OCI-LY7 (cell line): ENCODE results near the gene RNF115. TPM values are rescaled to one million over a fixed set of nuclear protein-coding genes. Genes with fewer than 3 reads are reported as not detected.

Experiments
- BruUV-seq: library from RNA; stranded (reverse); fragments of 400-500 nt; replicated peaks from 2 replicates; lab custom pipeline; 2021; lab: Mats Ljungman, UMichigan
- CTCF ChIA-PET: fragments of 300-600 bp; sonication (Branson Sonifier 250); formaldehyde crosslinking; loops from one replicate; lab custom pipeline; 2022; ENCODE audit warnings: antibody characterized with exemption; ENCODE audit not compliant: unreplicated experiment; lab: Charles Lee
- POLR2A ChIA-PET: fragments of 300-600 bp; sonication (Branson Sonifier 250); formaldehyde crosslinking; loops from one replicate; lab custom pipeline; 2022; ENCODE audit warnings: antibody characterized with exemption; lab: Charles Lee
- DNase-seq: peaks from one replicate; pipeline ENCODE4 v3.0.0-alpha.2; 2015; ENCODE audit warnings: low spot score
- H2AFZ ChIP-seq: fragments of 200-600 bp; sonication (generic), shearing (Covaris generic); 2 replicates; pipeline ENCODE4 v1.6.1; 2014; ENCODE audit warnings: mild to moderate bottlenecking, antibody characterized with exemption, low read length, moderate library complexity
- H3K27ac ChIP-seq: fragments of 200-600 bp; sonication (generic); 2 replicates; pipeline ENCODE4 v1.5.1; 2014; ENCODE audit warnings: mixed run types, low read depth, mild to moderate bottlenecking, moderate library complexity, low read length, inconsistent platforms; ENCODE audit not compliant: poor library complexity, severe bottlenecking
- H3K36me3 ChIP-seq: fragments of 200-600 bp; sonication (generic); 2 replicates; pipeline ENCODE4 v1.6.1; 2014; ENCODE audit warnings: mild to moderate bottlenecking, antibody characterized with exemption, low read length, moderate library complexity, mixed read lengths; ENCODE audit not compliant: insufficient read depth
- H3K4me1 ChIP-seq: fragments of 200-600 bp; sonication (generic); 2 replicates; pipeline ENCODE4 v1.5.1; 2014; ENCODE audit warnings: mild to moderate bottlenecking, low read length; ENCODE audit not compliant: insufficient read depth, poor library complexity, severe bottlenecking
- H3K4me2 ChIP-seq: fragments of 200-600 bp; sonication (generic); 2 replicates; pipeline ENCODE4 v1.6.1; 2014; ENCODE audit warnings: mild to moderate bottlenecking, low read length
- H3K4me3 ChIP-seq: fragments of 200-600 bp; sonication (generic); 2 replicates; pipeline ENCODE4 v1.5.1; 2014; ENCODE audit warnings: mild to moderate bottlenecking, low read depth, low read length; ENCODE audit not compliant: poor library complexity, severe bottlenecking
- H3K79me2 ChIP-seq: fragments of 200-600 bp; sonication (generic); 2 replicates; pipeline ENCODE4 v1.6.1; 2016; ENCODE audit warnings: low read depth, mild to moderate bottlenecking, low read length, moderate library complexity, mixed read lengths; ENCODE audit not compliant: insufficient read depth
- H3K9me2 ChIP-seq: fragments of 200-600 bp; sonication (generic); 2 replicates; pipeline ENCODE4 v1.6.1; 2016; ENCODE audit warnings: mild to moderate bottlenecking, low read length, mixed read lengths; ENCODE audit not compliant: insufficient read depth
- H3K9me3 ChIP-seq: fragments of 200-600 bp; sonication (generic); 2 replicates; pipeline ENCODE4 v1.6.1; 2014; ENCODE audit warnings: mild to moderate bottlenecking, mixed run types, low read length, mixed read lengths
- H4K20me1 ChIP-seq: fragments of 200-600 bp; sonication (generic); 2 replicates; pipeline ENCODE4 v1.6.1; 2014; ENCODE audit warnings: mild to moderate bottlenecking, antibody characterized with exemption, low read length, moderate library complexity, mixed read lengths; ENCODE audit not compliant: insufficient read depth
- CTCF ChIP-seq: fragments of 200-600 bp; sonication (generic); conservative IDR thresholded peaks from 2 replicates; pipeline ENCODE4 v1.5.1; 2014; ENCODE audit warnings: mild to moderate bottlenecking, antibody characterized with exemption, low read length, moderate library complexity, mixed read lengths
- EZH2phosphoT487 ChIP-seq: fragments of 200-600 bp; sonication (generic); IDR thresholded peaks from 2 replicates; pipeline ENCODE4 v1.6.1; 2018; ENCODE audit warnings: low read depth, borderline replicate concordance, mild to moderate bottlenecking, mixed run types, antibody characterized with exemption, low read length, moderate library complexity, mixed read lengths
- intact Hi-C: fragments of 100-400 bp; cut with micrococcal nuclease; formaldehyde crosslinking; loops from one replicate; pipeline ENCODE4 v1.10.0; 2022; ENCODE audit not compliant: unreplicated experiment
- total RNA-seq, 2 experiments: library from RNA; depleted of rRNA in 1 of 2; stranded (reverse); fragments of >200 nt in 1 of 2; shearing (Covaris generic) in 1 of 2; gene quantifications; 2 replicates each; pipeline ENCODE4 v1.2.3, GENCODE V29; 2014 to 2022

The RNF115 gene
- total RNA-seq, 2 experiments from 2014 or later, result 14.8 to 24.0 TPM

DNA sequence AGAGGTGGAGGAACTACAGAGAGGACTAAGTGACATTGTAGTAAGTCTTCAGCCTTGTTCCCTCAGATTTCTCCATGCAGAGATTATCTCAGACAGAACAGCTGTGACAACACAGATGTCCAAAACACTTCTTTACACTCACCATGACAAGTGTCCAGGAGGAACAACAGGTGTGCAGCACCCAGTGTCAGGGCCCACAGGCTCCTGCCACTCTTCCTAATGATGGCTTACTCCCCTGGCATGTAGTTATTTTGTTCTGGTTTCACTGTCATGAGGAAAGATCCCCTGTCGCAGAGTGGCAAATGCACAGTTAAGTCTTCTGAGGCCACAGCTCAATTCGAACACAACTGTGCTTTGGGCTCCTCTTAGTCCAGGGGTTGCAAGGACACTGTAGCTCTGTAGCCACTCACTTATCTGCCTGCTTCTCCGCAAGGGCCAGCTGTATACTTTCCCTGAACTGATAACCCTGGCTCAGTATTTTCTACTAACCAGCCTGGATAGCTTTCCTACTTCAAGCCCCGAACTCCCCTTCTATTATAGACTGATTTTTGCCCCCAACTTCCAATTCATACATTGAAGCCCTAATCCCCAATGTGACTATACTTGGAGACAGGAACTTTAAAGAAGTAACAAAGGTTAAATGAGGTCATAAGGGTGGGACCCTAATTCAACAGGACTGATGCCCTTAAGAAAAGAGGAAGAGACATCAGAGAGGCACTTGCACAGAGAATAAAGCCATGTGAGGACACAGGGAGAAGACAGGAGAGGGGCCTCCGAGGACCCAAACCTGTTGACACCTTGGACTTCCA lies 127.9 kb downstream of the RNF115 start:
- no peak overlapping the region for H2AFZ ChIP-seq
- no TSS peak for BruUV-seq
- no peaks in the 10 kb centered on the region for H4K20me1 ChIP-seq
- no peaks in the 10 kb centered on the region for H3K79me2 ChIP-seq
- intact Hi-C loops, result no loop called here
- H3K27ac ChIP-seq, result no peak overlapping the region
- ChIA-PET POLR2A (interaction anchor here (0.6 kb wide), 1 partner anchor 94 kb away, joined by 3 read pairs; no protein-coding TSS in a partner anchor), CTCF (no interaction called here)
- no peak overlapping the region for H3K4me2 ChIP-seq
- no peak overlapping the region for H3K4me3 ChIP-seq
- no peaks in the 10 kb centered on the region for H3K9me2 ChIP-seq
- DNase-seq, result no peak
- no peaks in the 10 kb centered on the region for H3K4me1 ChIP-seq
- no peaks in the 10 kb centered on the region for H3K9me3 ChIP-seq
- no peaks in the 10 kb centered on the region for H3K36me3 ChIP-seq
- TF ChIP-seq CTCF (no peak), EZH2phosphoT487 (no peak)

GRCh38 chr1:145692785-145693443 lies 131.0 kb downstream of the RNF115 start:
- intact Hi-C loops, result no loop called here
- DNase-seq, result no peak
- H3K9me3 ChIP-seq, result no peaks in the 10 kb centered on the region
- no peaks in the 10 kb centered on the region for H3K9me2 ChIP-seq
- CTCF ChIA-PET, result no interaction called here
- H2AFZ ChIP-seq, result no peak overlapping the region
- H3K4me2 ChIP-seq, result no peak overlapping the region
- H3K27ac ChIP-seq, result no peak overlapping the region
- no peak for TF ChIP-seq EZH2phosphoT487
- TF ChIP-seq CTCF, result no peak
- H3K36me3 ChIP-seq, result no peaks in the 10 kb centered on the region
- H3K79me2 ChIP-seq, result no peaks in the 10 kb centered on the region
- no peaks in the 10 kb centered on the region for H4K20me1 ChIP-seq
- POLR2A ChIA-PET, result no interaction called here
- BruUV-seq, result no TSS peak
- H3K4me3 ChIP-seq, result no peak overlapping the region
- no peaks in the 10 kb centered on the region for H3K4me1 ChIP-seq
